ENCODE data around the gene SLBP. TPM values are rescaled to one million over a fixed set of nuclear protein-coding genes. Genes with fewer than 3 reads are reported as not detected.

SLBP gene
- total RNA-seq, 2 experiments from 2014 or later: 115 to 117 TPM

GRCh38 chr4:1718095-1718850 lies 6.2 kb upstream of the SLBP start:
- H3K36me3 Mint-ChIP-seq (ENCODE audit: low read depth): peaks cover 48% of the 10 kb centered on the region
- CTCF ChIA-PET: interaction anchor here (15.4 kb wide), 1 partner anchor 26 kb away, joined by 257 read pairs; no protein-coding TSS in a partner anchor

DNA sequence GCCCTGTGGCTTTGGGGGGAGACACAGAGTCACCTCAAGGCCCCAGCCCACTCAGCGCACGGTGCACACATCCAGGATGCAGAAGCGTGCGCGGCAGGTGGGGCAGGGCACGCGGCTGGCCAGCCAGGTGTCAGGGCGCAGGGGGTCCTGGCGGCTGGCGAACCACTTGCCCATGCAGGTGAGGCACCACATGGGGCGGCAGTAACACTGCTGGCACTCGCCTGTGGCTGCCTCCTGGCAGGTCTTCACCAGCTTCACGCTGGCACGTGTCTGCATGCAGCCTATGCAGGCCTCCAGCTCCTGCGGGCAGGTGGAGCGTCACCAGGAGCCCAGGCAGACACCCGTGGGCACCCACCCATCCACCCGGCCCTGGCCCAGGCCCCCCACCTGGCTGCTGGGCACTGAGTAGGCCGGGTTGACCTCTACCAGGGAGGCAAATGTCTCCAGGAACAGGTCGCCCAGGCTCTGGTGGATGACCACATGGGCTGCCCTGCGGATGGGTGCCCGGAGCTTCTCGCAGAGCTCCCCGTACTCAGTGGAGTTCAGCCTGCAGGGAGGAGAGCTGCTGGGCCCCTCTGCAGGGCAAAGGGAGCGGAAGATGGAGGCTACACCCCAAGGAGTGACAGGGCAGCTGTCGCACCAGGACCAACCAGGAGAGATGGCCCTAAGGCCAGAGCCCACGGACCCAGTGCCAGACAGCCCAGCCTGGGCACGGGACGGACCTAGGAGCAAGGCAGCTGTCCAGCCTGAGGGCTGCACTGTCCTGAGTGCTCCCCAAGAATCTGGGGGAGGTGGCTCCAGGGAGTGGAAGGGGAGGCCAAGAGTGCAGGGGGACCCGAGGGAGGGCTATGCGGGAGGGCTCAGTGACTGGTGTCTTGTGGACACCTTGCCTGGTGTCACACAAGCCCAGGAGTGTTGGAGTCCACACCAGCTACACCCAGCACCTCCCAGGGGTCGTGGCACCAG lies 5.3 kb upstream of the SLBP start:
- peaks cover 46% of the 10 kb centered on the region for H3K36me3 Mint-ChIP-seq (ENCODE audit: low read depth)

More at GRCh38 chr4:1718095-1718850, 6.2 kb upstream of the SLBP start:
- DNase-seq (no peak), ATAC-seq (no peak)
- Mint-ChIP-seq H3K9me3 (no peaks in the 10 kb centered on the region), H3K27me3 (no peaks in the 10 kb centered on the region), H3K27ac (peak overlapping the region; percentile 75), H3K4me3 (peak overlapping the region; percentile 55), H3K4me1 (ENCODE audit: low read depth) (peaks cover 39% of the 10 kb centered on the region)
- TF ChIP-seq, protein P1, sequence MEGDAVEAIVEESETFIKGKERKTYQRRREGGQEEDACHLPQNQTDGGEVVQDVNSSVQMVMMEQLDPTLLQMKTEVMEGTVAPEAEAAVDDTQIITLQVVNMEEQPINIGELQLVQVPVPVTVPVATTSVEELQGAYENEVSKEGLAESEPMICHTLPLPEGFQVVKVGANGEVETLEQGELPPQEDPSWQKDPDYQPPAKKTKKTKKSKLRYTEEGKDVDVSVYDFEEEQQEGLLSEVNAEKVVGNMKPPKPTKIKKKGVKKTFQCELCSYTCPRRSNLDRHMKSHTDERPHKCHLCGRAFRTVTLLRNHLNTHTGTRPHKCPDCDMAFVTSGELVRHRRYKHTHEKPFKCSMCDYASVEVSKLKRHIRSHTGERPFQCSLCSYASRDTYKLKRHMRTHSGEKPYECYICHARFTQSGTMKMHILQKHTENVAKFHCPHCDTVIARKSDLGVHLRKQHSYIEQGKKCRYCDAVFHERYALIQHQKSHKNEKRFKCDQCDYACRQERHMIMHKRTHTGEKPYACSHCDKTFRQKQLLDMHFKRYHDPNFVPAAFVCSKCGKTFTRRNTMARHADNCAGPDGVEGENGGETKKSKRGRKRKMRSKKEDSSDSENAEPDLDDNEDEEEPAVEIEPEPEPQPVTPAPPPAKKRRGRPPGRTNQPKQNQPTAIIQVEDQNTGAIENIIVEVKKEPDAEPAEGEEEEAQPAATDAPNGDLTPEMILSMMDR (IDR thresholded peaks at IDR 0.05): no peak
- POLR2A ChIA-PET: interaction anchor here (0.8 to 11.2 kb wide), 6 partner anchors 8 to 152 kb away, joined by 3 to 190 read pairs (median 4); partner anchors contain the start of gene SLBP
- intact Hi-C loops (cut with micrococcal nuclease): no loop called here

GRCh38 chr4:1716065-1716945 lies 4.2 kb upstream of the SLBP start:
- TF ChIP-seq, protein P1 (IDR thresholded peaks at IDR 0.05): no peak
- Mint-ChIP-seq H3K36me3 (ENCODE audit: low read depth) (peaks cover 42% of the 10 kb centered on the region), H3K4me3 (no peak overlapping the region), H3K27ac (no peak overlapping the region), H3K9me3 (no peaks in the 10 kb centered on the region), H3K27me3 (no peaks in the 10 kb centered on the region), H3K4me1 (ENCODE audit: low read depth) (peaks cover 34% of the 10 kb centered on the region)
- ATAC-seq (no peak), DNase-seq (no peak)
- ChIA-PET POLR2A (no interaction called here), CTCF (interaction anchor here (15.4 kb wide), 1 partner anchor 24 kb away, joined by 257 read pairs; no protein-coding TSS in a partner anchor)
- intact Hi-C loops (cut with micrococcal nuclease): no loop called here

More for the DNA sequence above, 5.3 kb upstream of the SLBP start:
- no peaks in the 10 kb centered on the region for H3K27me3 Mint-ChIP-seq
- no peaks in the 10 kb centered on the region for H3K9me3 Mint-ChIP-seq
- ChIA-PET POLR2A (interaction anchor here (0.9 to 11.2 kb wide), 5 partner anchors 7 to 153 kb away, joined by 3 to 190 read pairs (median 5); partner anchors contain the start of gene SLBP), CTCF (interaction anchor here (0.8 to 15.4 kb wide), 2 partner anchors 9 to 25 kb away, joined by 4 to 257 read pairs; no protein-coding TSS in a partner anchor)
- no peak overlapping the region for H3K4me3 Mint-ChIP-seq
- TF ChIP-seq, protein P1 (IDR thresholded peaks at IDR 0.05): no peak
- peaks cover 33% of the 10 kb centered on the region for H3K4me1 Mint-ChIP-seq (ENCODE audit: low read depth)
- intact Hi-C loops (cut with micrococcal nuclease): no loop called here
- ATAC-seq (no peak), DNase-seq (no peak)
- no peak overlapping the region for H3K27ac Mint-ChIP-seq

DNA sequence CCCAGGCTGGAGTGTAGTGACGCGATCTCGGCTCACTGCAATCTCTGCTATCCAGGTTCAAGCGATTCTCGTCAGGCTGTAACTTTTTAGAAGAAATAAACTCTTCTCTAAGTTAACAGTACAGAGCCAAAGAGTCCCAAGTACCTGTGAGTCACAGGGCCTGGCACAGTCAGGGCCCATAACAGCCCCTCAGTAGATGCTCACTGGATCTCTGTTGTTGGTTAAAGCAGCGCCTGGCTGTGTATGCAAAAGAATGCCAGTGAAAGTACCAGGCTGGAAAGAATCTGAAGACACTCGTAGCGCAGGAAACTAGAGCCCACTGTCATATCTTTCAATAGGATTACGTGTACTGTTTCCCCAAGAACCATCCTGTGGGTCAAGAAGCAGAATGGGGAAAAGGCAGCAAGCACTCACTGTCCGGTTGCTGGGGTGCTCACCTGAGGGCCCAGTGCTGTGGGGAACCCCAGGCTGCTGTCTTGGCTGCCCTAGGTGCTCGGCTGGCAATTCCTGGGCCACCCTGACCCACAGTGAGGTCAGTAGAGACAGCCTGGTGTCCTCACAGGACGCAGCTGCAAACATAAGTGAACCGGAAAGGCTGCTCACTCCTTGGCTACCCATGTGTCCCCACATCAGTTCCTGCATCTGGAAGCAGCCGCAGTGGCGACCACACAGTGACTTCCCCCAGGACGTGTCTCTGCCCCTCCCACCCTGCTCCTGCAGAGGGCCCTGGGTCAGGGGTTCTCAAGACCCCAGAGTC lies 3.1 kb upstream of the SLBP start:
- Mint-ChIP-seq H3K4me1 (ENCODE audit: low read depth) (peaks cover 43% of the 10 kb centered on the region), H3K27me3 (no peaks in the 10 kb centered on the region), H3K27ac (peak overlapping the region; percentile 100), H3K36me3 (ENCODE audit: low read depth) (peaks cover 52% of the 10 kb centered on the region), H3K9me3 (no peaks in the 10 kb centered on the region), H3K4me3 (peak overlapping the region; percentile 92)
- ATAC-seq: no peak
- intact Hi-C loops (cut with micrococcal nuclease): no loop called here
- ChIA-PET CTCF (interaction anchor here (0.5 to 2.1 kb wide), 2 partner anchors 22 to 26 kb away, joined by 5 to 10 read pairs; no protein-coding TSS in a partner anchor), POLR2A (interaction anchor here (8.3 to 9.5 kb wide), 2 partner anchors 8 to 23 kb away, joined by 76 to 190 read pairs; partner anchors contain the start of genes TACC3 and TMEM129)
- no peak for DNase-seq
- TF ChIP-seq, protein P1 (IDR thresholded peaks at IDR 0.05): no peak

Data from activated CD8-positive, alpha-beta T cell treated with anti-CD3 and anti-CD28 coated beads for 36 hours (primary cell).